GM19468 (cell line): ENCODE measurements around the gene CAP1.

ENCODE experiments used
- ATAC-seq: cut with Tn5 transposase; IDR thresholded peaks from one replicate; pipeline ENCODE4 v1.9.1; 2021; ENCODE audit warnings: mild to moderate bottlenecking, moderate library complexity, moderate number of reproducible peaks; ENCODE audit not compliant: unreplicated experiment; ENCODE audit errors: extremely low read depth

Gene CAP1

DNA sequence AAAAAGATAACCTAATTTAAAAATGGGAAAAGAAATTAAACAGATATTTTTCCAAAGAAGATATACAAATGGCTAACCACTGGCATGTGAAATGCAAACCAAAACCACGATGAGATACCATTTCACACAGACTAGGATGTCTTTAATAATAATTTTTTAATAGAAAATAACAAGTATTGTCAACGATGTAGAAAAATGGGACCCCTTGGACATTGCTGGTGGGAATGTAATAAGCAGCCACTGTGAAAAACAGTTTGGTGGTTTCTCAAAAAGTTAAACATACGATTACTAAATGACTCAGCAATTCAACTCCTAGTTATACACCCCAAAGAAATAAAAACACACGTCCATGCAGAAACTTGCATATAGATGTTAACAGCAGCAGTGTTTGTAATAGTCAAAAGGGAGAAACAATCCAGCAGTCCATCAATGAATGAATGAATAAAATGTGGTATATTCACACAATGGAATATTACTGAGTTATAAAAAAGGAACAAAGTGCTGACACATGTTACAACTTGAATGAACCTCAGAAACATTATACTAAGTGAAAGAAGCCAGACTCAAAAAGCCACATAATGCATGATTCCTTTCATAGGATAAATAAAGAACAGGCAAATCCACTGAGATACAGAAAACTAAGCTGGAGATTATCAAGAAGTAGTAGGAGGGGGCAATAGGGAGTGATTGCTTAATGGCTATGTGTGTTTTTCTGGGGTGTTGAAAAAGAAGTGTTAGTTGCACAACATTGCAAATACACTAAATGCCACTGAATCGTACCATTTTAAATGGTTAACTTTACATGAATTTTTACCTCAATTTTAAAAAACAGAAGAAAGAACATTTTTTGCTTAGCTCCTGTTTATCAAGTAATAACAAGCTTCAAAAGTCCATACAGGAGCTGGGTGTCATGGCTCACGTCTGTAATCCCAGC lies 52.4 kb downstream of the CAP1 start:
- ATAC-seq, result no peak

DNA sequence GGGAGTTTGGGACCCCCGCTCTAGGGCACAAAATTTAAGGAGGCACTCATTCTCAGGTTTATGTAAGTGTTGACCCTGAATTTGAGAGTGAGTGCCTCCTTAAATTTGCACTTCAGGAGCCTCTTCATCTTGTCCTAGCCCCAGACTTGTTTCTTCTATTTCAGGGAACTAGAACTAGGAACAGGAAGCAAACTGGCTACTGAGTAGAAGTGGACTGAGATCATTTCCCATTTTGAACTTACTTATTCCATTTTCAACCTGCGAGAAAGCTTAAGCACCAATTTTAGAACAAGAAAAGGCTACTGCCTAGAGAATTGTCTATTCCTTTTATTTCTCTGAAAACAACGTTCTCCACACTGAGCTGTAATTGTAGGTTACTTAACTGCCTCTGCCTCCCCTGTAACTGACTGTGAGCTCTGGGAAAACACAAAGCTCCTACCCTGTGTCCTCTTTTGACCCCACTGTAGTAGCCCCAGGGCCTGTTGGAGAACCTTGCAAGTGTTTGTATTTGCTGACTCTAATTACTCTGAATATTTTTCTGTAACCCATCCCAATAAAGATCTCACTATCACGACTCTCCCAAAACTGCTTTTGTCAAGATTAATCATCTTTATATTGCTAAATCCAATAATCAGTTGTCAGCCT lies 54.1 kb downstream of the CAP1 start:
- no peak for ATAC-seq

- ATAC-seq, result no peak
These were observed 55.3 kb downstream of the CAP1 start for GRCh38 chr1:40095806-40096205.

- ATAC-seq, result no peak
These were observed 56.1 kb downstream of the CAP1 start for GRCh38 chr1:40096646-40096976.

- no peak for ATAC-seq
These were observed 56.7 kb downstream of the CAP1 start, which contains the start of gene PPT1 for GRCh38 chr1:40096977-40097782. TSS of gene PPT1 (minus strand) at chr1:40097252. CDS start at chr1:40097238, 14 bp downstream.

DNA sequence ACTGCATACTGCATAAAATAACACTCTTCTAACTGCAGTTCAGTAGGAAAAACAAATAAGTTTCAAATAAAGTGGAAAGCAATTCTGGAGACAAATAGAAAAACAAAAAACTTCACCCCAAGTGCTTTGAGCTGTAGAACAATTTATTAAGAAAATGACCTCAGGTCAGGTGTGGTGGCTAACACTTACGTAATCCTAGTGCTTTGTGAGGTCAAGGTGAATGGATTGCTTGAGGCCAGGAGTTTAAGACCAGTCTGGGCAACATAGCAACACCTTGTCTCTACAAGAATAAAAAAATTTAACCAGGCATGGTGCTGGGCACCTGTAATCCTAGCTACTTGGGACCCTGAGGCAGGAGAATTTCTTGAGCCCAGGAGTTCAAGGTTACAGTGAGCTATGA lies 61.5 kb downstream of the CAP1 start:
- ATAC-seq, result no peak

GRCh38 chr1:40102896-40103295 lies 62.4 kb downstream of the CAP1 start:
- no peak for ATAC-seq

GRCh38 chr1:40105028-40105427 lies 64.5 kb downstream of the CAP1 start:
- no peak for ATAC-seq

GRCh38 chr1:40107290-40107959 lies 66.9 kb downstream of the CAP1 start:
- no peak for ATAC-seq

DNA sequence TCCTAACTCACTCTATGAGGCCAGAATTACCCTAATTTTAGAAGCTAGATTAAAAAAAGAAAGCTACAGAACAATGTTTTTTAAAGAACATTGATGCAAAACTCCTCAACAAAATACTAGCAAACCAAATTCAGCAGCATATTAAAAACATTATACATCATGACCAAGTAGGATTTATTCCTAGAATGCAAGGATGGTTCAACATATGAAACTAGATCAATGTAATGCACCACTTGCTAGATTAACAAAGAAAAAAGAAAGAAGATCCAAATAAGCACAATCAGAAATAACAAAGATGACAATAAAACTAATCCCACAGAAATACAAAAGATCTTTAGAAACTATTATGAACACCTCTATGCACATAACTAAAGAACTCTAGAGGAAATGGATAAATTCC lies 69.9 kb downstream of the CAP1 start:
- ATAC-seq, result no peak

- ATAC-seq, result no peak
These were observed 73.9 kb downstream of the CAP1 start for GRCh38 chr1:40114400-40114799.

DNA sequence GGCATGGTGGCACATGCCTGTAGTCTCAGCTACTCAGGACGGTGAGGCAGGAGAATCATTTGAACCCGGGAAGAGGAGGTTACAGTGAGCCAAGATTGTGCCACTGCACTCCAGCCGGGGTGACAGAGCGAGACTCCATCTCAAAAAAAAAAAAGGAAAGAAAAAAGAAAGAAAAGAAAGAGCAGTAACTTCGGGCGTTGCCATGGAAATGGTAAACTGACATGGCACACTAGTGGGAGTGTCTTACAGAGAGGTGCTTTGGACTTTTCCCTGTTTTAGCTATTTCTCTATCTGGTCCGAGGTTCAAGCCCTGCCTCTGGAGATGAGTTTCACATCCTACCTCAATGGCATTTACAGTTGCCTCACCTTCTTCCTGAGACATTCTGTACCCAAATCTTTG lies 79.6 kb downstream of the CAP1 start:
- ATAC-seq, result no peak
